Non-pigmented ciliary epithelial cell (primary cell): ENCODE data around the gene EXOC2.

Source experiments
- DNase-seq: peaks from one replicate; pipeline ENCODE4 v3.0.0-alpha.2; 2010; ENCODE audit warnings: low read depth

EXOC2 gene

GRCh38 chr6:467111-467510, 225.8 kb downstream of the EXOC2 start:
- no peak for DNase-seq

GRCh38 chr6:466564-466963, 226.4 kb downstream of the EXOC2 start:
- no peak for DNase-seq

GRCh38 chr6:465531-466348, 227.2 kb downstream of the EXOC2 start:
- DNase-seq, result no peak

- DNase-seq, result no peak
Observed at GRCh38 chr6:456887-457286, 236.1 kb downstream of the EXOC2 start.

GRCh38 chr6:456358-456867, 236.5 kb downstream of the EXOC2 start:
- DNase-seq, result no peak

- DNase-seq, result no peak
Observed at GRCh38 chr6:455835-456234, 237.1 kb downstream of the EXOC2 start.

GRCh38 chr6:455006-455585, 237.8 kb downstream of the EXOC2 start:
- DNase-seq, result no peak

- DNase-seq, result no peak
Observed at GRCh38 chr6:454148-454991, 238.6 kb downstream of the EXOC2 start.

- no peak for DNase-seq
Observed at GRCh38 chr6:453152-453551, 239.8 kb downstream of the EXOC2 start.

GRCh38 chr6:452301-453067, 240.5 kb downstream of the EXOC2 start:
- no peak for DNase-seq

GRCh38 chr6:451847-452246, 241.1 kb downstream of the EXOC2 start:
- DNase-seq, result no peak

- DNase-seq, result no peak
Observed at GRCh38 chr6:451336-451735, 241.6 kb downstream of the EXOC2 start.

- DNase-seq, result no peak
Observed at GRCh38 chr6:449486-450419, 243.2 kb downstream of the EXOC2 start.

- DNase-seq, result no peak
Observed at GRCh38 chr6:449057-449430, 243.9 kb downstream of the EXOC2 start.

- DNase-seq, result no peak
Observed at GRCh38 chr6:448296-449056, 244.5 kb downstream of the EXOC2 start.

- DNase-seq, result no peak
Observed at GRCh38 chr6:447381-448165, 245.4 kb downstream of the EXOC2 start.

- DNase-seq, result no peak
Observed at GRCh38 chr6:446418-447366, 246.2 kb downstream of the EXOC2 start.
